Muscle layer of colon (tissue), 2 donors: ENCODE results near the gene PMAIP1.

Source experiments
- H3K27ac ChIP-seq: one replicate; pipeline ENCODE4 v1.7.0; 2013; ENCODE audit warnings: low read depth, mild to moderate bottlenecking, low read length, moderate library complexity
- H3K27me3 ChIP-seq, 2 donors: one replicate each; pipeline ENCODE4 v1.7.0; 2013; ENCODE audit warnings: low read length in 2 of 2, mild to moderate bottlenecking in 2 of 2; ENCODE audit not compliant: insufficient read depth in 2 of 2, control insufficient read depth in 1 of 2
- H3K36me3 ChIP-seq: one replicate; pipeline ENCODE4 v1.7.0; 2013; ENCODE audit warnings: mild to moderate bottlenecking, low read length; ENCODE audit not compliant: insufficient read depth
- H3K4me1 ChIP-seq: one replicate; pipeline ENCODE4 v1.7.0; 2013; ENCODE audit warnings: mild to moderate bottlenecking, low read length; ENCODE audit not compliant: insufficient read depth
- H3K4me3 ChIP-seq, 2 donors: one replicate each; pipeline ENCODE4 v1.7.0; 2013; ENCODE audit warnings: low read length in 2 of 2, low read depth in 1 of 2, mild to moderate bottlenecking in 1 of 2, moderate library complexity in 1 of 2
- H3K9ac ChIP-seq: one replicate; pipeline ENCODE4 v1.7.0; 2013; ENCODE audit warnings: low read length
- H3K9me3 ChIP-seq: one replicate; pipeline ENCODE4 v1.7.0; 2013; ENCODE audit warnings: mild to moderate bottlenecking, low read length
- donor health status: abdominal sarcoma.
- donor health status: Adenocarcinoma of cecum.

Gene PMAIP1

DNA sequence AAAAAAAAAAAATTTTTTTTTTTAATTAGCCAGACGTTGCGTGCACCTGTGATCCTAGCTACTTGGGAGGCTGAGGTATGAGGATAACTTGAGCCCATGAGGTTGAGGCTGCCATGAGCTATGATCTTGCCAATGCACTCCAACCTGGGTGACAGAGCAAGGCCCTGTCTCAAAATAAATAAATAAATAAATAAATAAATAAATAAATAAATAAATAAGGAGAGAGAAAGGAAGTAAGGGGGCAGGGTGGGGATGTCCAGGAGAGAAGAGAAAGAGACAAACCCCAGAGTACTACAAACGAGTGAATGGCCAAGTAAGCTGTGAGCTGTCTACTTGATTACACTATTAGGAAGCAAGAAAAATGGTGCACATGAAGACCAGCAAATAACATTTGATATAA is 7.7 kb upstream of the PMAIP1 start:
- no peak overlapping the region for H3K9ac ChIP-seq
- no peaks in the 10 kb centered on the region for H3K9me3 ChIP-seq
- H3K4me3 ChIP-seq, result no peak overlapping the region
- no peak overlapping the region for H3K27ac ChIP-seq
- H3K36me3 ChIP-seq, result no peaks in the 10 kb centered on the region
- no peaks in the 10 kb centered on the region for H3K4me1 ChIP-seq
- no peaks in the 10 kb centered on the region for H3K27me3 ChIP-seq

DNA sequence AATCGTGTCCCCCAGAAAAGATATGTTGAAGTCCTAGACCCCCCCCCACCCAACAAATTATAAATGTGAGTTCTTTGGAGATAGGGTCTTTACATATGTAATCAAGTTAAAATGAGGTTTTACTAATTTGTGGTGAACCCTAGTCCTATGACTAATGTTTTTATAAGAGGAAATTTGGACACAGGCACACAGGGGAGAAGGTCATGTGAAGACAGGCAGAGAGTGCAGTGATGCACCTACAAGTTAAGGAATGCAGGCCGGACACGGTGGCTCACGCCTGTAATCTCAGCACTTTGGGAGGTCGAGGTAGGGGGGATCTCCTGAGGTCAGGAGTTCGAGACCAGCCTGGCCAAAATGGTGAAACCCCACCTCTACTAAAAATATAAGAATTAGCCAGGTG is 5.8 kb upstream of the PMAIP1 start:
- no peak overlapping the region for H3K27ac ChIP-seq
- H3K9ac ChIP-seq, result no peak overlapping the region
- no peak overlapping the region for H3K4me3 ChIP-seq
- no peaks in the 10 kb centered on the region for H3K9me3 ChIP-seq
- no peaks in the 10 kb centered on the region for H3K4me1 ChIP-seq
- no peaks in the 10 kb centered on the region for H3K36me3 ChIP-seq
- H3K27me3 ChIP-seq, result peaks cover 9 to 10% of the 10 kb centered on the region in 2 donors

DNA sequence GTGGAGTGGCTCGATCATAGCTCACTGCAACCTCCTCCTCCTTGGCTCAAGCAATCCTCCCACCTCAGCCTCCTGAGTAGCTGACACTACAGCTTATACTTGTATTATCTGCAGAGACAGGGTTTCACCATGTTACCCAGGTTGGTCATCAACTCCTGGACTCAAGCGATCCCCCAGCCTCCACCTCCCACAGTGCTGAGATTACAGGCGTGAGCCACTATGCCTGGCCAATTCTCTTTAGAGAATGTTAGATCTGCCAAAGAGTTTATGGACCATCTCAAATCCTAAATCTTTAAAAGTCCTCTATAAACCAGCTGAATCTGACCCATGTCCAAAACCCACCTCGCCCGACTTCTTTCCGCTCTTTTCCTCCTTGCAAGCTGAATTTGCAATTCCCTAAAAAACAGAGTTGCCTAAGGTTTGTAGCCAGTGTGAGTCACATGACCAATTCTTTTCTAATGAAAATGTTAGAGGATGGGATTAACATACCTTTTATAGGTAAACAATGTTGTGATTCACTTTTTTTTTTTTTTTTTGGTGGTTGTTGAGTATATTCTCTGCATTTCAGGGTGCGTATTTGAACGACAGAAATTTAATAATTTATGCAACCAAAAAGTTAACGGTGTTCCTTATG is 2.4 kb upstream of the PMAIP1 start:
- Histone ChIP-seq H3K9me3 (no peaks in the 10 kb centered on the region), H3K9ac (no peak overlapping the region), H3K27me3 (peaks cover 26 to 36% of the 10 kb centered on the region in 2 donors), H3K36me3 (no peaks in the 10 kb centered on the region), H3K4me1 (peaks cover 7% of the 10 kb centered on the region), H3K4me3 (no peak overlapping the region), H3K27ac (no peak overlapping the region)

DNA sequence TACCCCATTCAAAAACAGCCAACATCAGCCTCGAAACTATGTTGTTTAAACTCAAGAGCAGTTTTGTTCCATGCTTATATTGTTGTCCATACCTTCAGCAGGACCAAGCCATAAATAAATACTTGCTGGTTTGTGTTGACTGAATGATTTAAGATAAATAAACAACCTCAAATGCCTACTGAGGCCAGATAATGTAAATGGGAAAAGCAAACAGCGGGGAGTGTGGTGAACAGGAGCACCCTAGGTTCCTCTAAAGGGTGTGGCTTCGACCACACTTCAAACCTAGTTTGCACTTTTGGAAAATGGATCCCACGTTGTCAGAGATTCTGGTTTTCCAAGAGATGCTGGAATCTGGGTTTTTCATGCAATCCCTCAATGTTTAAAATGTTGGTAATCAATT is 1.7 kb upstream of the PMAIP1 start:
- no peaks in the 10 kb centered on the region for H3K9me3 ChIP-seq
- no peak overlapping the region for H3K9ac ChIP-seq
- H3K36me3 ChIP-seq, result no peaks in the 10 kb centered on the region
- peaks cover 7% of the 10 kb centered on the region for H3K4me1 ChIP-seq
- no peak overlapping the region for H3K27ac ChIP-seq
- no peak overlapping the region for H3K4me3 ChIP-seq
- peaks cover 28 to 39% of the 10 kb centered on the region in 2 donors for H3K27me3 ChIP-seq

DNA sequence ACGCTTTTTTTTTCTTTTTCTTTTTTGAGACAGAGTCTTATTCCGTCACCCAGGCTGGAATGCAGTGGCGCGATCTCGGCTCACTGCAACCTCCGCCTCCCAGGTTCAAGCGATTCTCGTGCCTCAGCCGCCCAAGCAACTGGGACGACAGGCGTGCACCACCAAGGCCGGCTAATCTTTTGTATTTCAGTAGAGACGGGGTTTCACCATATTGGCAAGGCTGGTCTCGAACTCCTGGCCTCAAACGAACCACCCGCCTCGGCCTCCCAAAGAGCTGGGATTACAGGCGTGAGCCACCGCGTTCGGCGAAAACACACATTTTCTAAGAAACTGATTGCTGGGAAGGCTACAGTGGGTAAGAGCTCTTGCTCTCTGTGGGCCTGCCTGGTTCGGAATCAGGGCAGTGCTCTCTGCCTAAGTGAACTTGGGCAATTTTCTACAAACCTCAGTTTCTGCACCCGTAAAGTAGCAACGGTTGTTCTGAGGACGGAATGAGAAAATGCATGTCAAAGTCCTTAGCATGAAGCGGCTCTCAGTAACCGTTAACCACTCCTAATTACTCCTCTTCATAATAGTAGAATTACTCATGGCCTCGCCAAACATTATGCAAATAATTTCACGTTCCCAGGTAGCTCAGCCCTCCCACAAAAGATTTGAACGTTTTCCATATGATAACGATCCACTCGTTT is 1.0 kb upstream of the PMAIP1 start:
- H3K9ac ChIP-seq, result peak overlapping the region; percentile 3
- peaks cover 28 to 39% of the 10 kb centered on the region in 2 donors for H3K27me3 ChIP-seq
- no peaks in the 10 kb centered on the region for H3K9me3 ChIP-seq
- H3K4me3 ChIP-seq, result peak overlapping the region; percentile 64 to 65
- H3K4me1 ChIP-seq, result peaks cover 7% of the 10 kb centered on the region
- no peaks in the 10 kb centered on the region for H3K36me3 ChIP-seq
- peak overlapping the region; percentile 66 for H3K27ac ChIP-seq

DNA sequence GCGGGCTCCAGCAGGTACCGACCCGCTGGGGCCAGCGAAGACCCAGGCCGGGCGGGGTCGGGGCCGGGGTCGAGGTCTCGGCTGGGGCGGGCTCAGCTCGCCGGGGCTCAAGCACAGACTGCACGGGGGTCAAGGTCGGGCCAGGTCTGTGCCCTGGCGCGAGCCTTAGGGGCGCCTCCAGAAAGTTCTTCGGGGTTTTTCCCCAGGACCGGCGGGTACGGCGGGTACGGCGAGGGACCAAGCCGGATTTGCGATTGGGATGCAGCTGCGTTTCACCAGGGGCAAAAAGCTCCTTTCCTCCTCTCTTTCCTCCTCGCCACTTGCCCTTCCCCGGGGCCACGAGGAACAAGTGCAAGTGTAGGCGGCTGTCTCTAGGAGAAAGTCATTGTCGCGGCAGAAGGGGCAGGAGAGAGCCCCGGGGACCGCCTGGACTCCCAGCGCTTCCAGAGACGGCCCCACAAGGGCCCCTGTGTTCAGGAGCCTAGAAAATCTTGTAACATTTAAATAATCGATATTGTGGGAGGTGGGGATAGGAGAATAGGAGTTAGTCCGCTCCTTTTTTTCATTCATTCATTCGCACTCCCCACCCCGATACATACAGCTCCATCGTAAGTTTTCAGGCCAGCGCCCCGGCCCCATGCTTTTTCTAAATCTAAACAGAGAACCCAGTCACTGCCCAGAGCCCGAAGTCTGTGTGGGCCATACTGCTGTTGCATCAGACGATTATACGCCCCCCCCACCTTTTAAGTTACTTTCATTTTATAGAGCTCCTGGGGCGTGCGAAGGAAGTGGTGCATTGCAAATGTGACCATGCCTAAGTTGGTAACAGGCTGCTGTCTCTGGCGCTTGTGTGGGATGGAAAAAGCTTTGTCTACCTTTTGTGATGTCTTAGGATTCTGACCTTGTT is 679 bp downstream of the PMAIP1 start:
- no peaks in the 10 kb centered on the region for H3K9me3 ChIP-seq
- no peak overlapping the region for H3K9ac ChIP-seq
- H3K4me1 ChIP-seq, result peaks cover 7% of the 10 kb centered on the region
- no peaks in the 10 kb centered on the region for H3K36me3 ChIP-seq
- peak overlapping the region; percentile 63 for H3K27ac ChIP-seq
- H3K27me3 ChIP-seq, result peaks cover 28 to 43% of the 10 kb centered on the region in 2 donors
- H3K4me3 ChIP-seq, result peak overlapping the region; percentile 64 to 65

DNA sequence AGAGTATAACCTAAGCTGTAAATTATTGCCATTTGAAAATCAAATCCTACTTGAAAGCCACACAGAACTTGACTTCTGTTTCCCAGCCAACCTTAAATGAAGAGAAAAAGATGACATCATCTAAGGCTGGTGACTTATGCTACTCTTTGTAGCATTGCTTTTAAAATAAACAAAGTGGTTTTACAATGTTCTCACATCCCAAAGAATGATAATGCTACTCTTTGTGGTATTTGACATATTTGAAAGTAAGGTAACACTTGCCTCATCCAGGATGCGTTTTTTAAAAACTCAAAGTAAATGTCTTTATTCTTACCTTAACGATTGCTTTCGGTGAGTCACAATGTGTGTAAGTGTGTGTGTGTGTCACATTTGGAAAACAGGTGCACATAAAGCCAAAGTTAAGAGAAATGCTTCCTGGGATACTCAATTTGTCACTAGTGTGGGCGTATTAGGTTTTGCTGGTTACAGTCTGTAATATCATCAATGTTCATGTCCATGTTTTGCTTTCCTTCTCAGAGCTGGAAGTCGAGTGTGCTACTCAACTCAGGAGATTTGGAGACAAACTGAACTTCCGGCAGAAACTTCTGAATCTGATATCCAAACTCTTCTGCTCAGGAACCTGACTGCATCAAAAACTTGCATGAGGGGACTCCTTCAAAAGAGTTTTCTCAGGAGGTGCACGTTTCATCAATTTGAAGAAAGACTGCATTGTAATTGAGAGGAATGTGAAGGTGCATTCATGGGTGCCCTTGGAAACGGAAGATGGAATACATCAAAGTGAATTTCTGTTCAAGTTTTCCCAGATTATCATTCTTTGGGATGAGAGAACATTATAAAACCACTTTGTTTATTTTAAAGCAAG is 2.6 kb downstream of the PMAIP1 start:
- no peaks in the 10 kb centered on the region for H3K36me3 ChIP-seq
- no peak overlapping the region for H3K27ac ChIP-seq
- peaks cover 7% of the 10 kb centered on the region for H3K4me1 ChIP-seq
- H3K4me3 ChIP-seq, result no peak overlapping the region
- no peaks in the 10 kb centered on the region for H3K9me3 ChIP-seq
- H3K27me3 ChIP-seq, result peaks cover 28 to 43% of the 10 kb centered on the region in 2 donors
- no peak overlapping the region for H3K9ac ChIP-seq

DNA sequence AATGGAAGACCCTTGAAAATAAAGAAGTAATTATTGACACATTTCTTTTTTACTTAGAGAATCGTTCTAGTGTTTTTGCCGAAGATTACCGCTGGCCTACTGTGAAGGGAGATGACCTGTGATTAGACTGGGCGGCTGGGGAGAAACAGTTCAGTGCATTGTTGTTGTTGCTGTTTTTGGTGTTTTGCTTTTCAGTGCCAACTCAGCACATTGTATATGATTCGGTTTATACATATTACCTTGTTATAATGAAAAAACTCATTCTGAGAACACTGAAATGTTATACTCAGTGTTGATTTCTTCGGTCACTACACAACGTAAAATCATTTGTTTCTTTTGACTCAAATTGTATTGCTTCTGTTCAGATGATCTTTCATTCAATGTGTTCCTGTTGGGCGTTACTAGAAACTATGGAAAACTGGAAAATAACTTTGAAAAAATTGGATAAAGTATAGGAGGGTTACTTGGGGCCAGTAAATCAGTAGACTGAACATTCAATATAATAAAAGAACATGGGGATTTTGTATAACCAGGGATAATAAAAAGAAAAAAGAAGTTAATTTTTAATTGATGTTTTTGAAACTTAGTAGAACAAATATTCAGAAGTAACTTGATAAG is 3.3 kb downstream of the PMAIP1 start:
- H3K27me3 ChIP-seq, result peaks cover 25 to 42% of the 10 kb centered on the region in 2 donors
- no peaks in the 10 kb centered on the region for H3K36me3 ChIP-seq
- no peak overlapping the region for H3K27ac ChIP-seq
- no peak overlapping the region for H3K9ac ChIP-seq
- no peaks in the 10 kb centered on the region for H3K9me3 ChIP-seq
- H3K4me3 ChIP-seq, result no peak overlapping the region
- peaks cover 7% of the 10 kb centered on the region for H3K4me1 ChIP-seq

DNA sequence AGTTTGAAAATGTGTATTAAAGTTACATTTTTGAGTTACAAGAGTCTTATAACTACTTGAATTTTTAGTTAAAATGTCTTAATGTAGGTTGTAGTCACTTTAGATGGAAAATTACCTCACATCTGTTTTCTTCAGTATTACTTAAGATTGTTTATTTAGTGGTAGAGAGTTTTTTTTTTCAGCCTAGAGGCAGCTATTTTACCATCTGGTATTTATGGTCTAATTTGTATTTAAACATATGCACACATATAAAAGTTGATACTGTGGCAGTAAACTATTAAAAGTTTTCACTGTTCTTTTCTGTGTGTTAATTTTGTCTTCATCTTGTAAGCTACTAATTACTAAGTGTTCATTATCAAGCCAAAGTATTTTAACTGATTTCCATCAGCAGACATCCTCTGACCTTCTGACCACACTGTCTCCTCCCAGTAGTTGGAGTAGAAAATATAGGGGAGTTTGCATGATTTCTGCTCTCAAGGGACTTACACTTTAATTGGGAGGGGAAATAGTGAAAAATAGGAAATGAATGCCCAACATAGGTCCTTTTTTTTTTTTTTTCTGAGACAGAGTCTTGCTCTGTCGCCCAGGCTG is 4.3 kb downstream of the PMAIP1 start:
- Histone ChIP-seq H3K27ac (no peak overlapping the region), H3K36me3 (no peaks in the 10 kb centered on the region), H3K27me3 (peaks cover 18 to 32% of the 10 kb centered on the region in 2 donors), H3K4me1 (peaks cover 7% of the 10 kb centered on the region), H3K9ac (no peak overlapping the region), H3K4me3 (no peak overlapping the region), H3K9me3 (no peaks in the 10 kb centered on the region)

DNA sequence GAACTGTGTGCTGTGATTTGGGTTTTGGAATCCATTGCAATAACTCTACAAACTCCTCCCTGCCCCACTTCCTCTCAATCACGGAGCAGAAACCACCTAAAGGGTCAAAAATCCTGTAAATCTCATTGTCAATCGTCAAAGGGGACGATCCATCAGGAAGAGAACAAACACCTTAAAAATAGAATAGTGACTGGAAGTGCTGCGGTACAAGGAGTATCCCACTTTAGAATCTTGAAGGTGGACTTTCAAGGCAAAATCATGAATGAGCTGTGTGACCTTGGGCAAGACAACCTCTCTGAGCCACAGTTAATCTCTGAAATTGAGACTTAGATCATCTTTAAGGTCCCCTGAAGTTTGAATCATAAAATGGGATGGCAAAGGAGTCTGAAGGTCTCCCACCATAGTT is 5.9 kb downstream of the PMAIP1 start:
- H3K4me3 ChIP-seq, result no peak overlapping the region
- H3K9me3 ChIP-seq, result no peaks in the 10 kb centered on the region
- H3K4me1 ChIP-seq, result peaks cover 2% of the 10 kb centered on the region
- H3K27me3 ChIP-seq, result peaks cover 16 to 24% of the 10 kb centered on the region in 2 donors
- H3K27ac ChIP-seq, result no peak overlapping the region
- no peaks in the 10 kb centered on the region for H3K36me3 ChIP-seq
- H3K9ac ChIP-seq, result no peak overlapping the region
